IPS-11a (cell line): ENCODE results near the gene ADRA2B.

Source experiments
- H3K4me3 ChIP-seq: one replicate; pipeline ENCODE4 v1.5.1; 2013; ENCODE audit warnings: low read depth, low read length, control low read depth

The ADRA2B gene

GRCh38 chr2:96106991-96107707, 9.2 kb downstream of the ADRA2B start:
- no peak overlapping the region for H3K4me3 ChIP-seq

GRCh38 chr2:96105994-96106715, 10.2 kb downstream of the ADRA2B start:
- no peak overlapping the region for H3K4me3 ChIP-seq

- no peak overlapping the region for H3K4me3 ChIP-seq
Observed at GRCh38 chr2:96105152-96105915, 11.0 kb downstream of the ADRA2B start.

GRCh38 chr2:96104487-96104861, 11.9 kb downstream of the ADRA2B start:
- H3K4me3 ChIP-seq = no peak overlapping the region

GRCh38 chr2:96103761-96104486, 12.4 kb downstream of the ADRA2B start:
- H3K4me3 ChIP-seq = no peak overlapping the region

- H3K4me3 ChIP-seq = no peak overlapping the region
Observed at GRCh38 chr2:96103187-96103601, 13.2 kb downstream of the ADRA2B start.

GRCh38 chr2:96102596-96103186, 13.7 kb downstream of the ADRA2B start:
- no peak overlapping the region for H3K4me3 ChIP-seq

GRCh38 chr2:96100893-96101304, 15.5 kb downstream of the ADRA2B start:
- no peak overlapping the region for H3K4me3 ChIP-seq

GRCh38 chr2:96099861-96100798, 16.2 kb downstream of the ADRA2B start:
- H3K4me3 ChIP-seq = no peak overlapping the region

GRCh38 chr2:96098900-96099590, 17.3 kb downstream of the ADRA2B start:
- H3K4me3 ChIP-seq = no peak overlapping the region

GRCh38 chr2:96097951-96098823, 18.2 kb downstream of the ADRA2B start:
- H3K4me3 ChIP-seq = no peak overlapping the region

GRCh38 chr2:96097441-96097840, 18.9 kb downstream of the ADRA2B start:
- H3K4me3 ChIP-seq = no peak overlapping the region

GRCh38 chr2:96095116-96095636, 21.2 kb downstream of the ADRA2B start:
- H3K4me3 ChIP-seq = no peak overlapping the region

GRCh38 chr2:96093528-96093927, 22.8 kb downstream of the ADRA2B start:
- no peak overlapping the region for H3K4me3 ChIP-seq

- no peak overlapping the region for H3K4me3 ChIP-seq
Observed at GRCh38 chr2:96092951-96093350, 23.4 kb downstream of the ADRA2B start.

GRCh38 chr2:96092573-96092877, 23.8 kb downstream of the ADRA2B start:
- no peak overlapping the region for H3K4me3 ChIP-seq

- H3K4me3 ChIP-seq = no peak overlapping the region
Observed at GRCh38 chr2:96091711-96092572, 24.4 kb downstream of the ADRA2B start.
